ENCODE results near the gene TXNRD2. TPM values are rescaled to one million over a fixed set of nuclear protein-coding genes. Genes with fewer than 3 reads are reported as not detected.

The TXNRD2 gene
- total RNA-seq, 1 experiment from 2014 or later: 95.8 TPM

DNA sequence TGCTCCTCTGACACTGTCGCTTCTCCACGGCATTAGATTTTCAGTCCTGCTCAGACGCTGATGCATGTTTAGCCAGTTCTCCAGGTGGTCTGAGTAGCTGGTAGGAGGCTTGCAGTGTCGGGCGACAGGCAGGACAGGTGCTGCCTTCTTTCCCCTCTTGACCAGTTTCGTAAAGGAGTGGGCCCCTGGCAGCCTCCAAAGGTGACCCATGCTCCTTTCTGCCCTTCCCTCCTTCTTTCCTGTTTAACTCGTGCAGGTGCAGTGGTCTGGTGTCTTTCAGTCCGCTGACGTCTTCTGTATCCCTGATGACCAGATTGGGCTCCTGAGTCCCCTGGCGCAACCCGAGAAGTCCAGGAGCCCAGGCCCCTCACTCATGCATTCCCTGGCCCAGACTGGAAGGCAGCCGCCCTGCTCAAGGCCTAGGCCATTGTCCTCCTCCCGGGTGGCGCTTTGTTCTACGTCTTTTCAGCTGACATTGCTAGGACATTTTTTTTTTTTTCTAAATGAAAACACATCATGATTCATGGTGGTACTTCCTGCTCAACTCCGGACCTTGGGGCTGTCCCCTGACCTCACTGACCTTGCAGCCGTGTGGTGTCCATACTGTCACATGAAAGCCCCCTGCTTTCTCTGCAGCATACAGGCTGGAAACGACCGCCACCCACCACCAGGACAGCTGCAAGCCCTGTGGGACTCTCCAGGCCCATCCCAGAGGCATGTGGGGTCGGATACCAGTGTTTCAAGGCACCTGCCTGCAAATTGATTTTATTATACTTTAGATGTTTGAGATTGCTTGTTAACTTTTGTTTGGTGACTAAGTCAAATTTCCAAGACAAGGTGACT is 25.5 kb upstream of the TXNRD2 start:
- no peak for DNase-seq (ENCODE audit: low spot score)

- DNase-seq (ENCODE audit: low spot score): peak; percentile 44
These were observed 24.4 kb upstream of the TXNRD2 start for GRCh38 chr22:19965771-19966709.

- no peak for DNase-seq (ENCODE audit: low spot score)
These were observed 23.2 kb upstream of the TXNRD2 start for GRCh38 chr22:19964701-19965386.

GRCh38 chr22:19963863-19964642 is 22.4 kb upstream of the TXNRD2 start:
- no peak for DNase-seq (ENCODE audit: low spot score)

- DNase-seq (ENCODE audit: low spot score): peak; percentile 100
These were observed 21.5 kb upstream of the TXNRD2 start for GRCh38 chr22:19962909-19963806.

DNA sequence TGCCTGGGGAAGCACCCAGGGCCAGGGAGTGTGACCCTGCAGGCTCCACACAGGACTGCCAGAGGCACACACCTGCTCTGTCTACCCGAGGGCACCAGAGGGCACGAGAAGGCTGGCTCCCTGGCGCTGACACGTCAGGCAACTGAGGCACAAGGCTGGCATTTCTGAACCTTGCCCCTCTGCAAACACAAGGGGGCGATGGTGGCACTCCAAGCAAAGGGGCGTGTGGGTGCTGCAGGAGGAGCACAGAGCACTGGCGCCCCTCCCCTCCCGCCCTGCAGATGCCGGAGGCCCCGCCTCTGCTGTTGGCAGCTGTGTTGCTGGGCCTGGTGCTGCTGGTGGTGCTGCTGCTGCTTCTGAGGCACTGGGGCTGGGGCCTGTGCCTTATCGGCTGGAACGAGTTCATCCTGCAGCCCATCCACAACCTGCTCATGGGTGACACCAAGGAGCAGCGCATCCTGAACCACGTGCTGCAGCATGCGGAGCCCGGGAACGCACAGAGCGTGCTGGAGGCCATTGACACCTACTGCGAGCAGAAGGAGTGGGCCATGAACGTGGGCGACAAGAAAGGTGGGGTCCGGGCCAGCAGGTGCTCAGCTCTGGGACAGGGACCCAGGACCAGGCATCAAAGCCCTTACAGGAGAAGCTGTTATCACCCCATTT is 20.8 kb upstream of the TXNRD2 start:
- peak; percentile 99 for DNase-seq (ENCODE audit: low spot score)

DNA sequence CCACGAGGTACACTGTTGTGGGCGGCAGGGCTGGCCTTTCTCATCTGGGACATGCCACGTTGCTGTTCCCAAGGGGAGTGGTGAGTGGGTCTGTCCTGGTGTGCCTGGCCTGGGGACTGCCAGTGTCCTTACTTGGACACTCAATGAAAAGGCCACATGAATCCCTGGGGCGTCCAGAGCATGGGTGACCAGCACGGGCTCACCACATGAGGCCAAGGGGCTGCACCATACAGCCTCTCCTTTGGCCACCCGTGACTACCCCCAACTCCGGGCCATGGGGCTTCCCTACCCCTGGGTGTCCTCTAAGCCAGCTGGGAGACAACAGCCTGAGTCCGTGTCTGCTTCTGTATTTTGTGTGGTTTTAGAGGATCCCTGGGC is 20.2 kb upstream of the TXNRD2 start:
- no peak for DNase-seq (ENCODE audit: low spot score)

GRCh38 chr22:19961201-19961580 is 19.6 kb upstream of the TXNRD2 start:
- DNase-seq (ENCODE audit: low spot score): peak; percentile 20

DNA sequence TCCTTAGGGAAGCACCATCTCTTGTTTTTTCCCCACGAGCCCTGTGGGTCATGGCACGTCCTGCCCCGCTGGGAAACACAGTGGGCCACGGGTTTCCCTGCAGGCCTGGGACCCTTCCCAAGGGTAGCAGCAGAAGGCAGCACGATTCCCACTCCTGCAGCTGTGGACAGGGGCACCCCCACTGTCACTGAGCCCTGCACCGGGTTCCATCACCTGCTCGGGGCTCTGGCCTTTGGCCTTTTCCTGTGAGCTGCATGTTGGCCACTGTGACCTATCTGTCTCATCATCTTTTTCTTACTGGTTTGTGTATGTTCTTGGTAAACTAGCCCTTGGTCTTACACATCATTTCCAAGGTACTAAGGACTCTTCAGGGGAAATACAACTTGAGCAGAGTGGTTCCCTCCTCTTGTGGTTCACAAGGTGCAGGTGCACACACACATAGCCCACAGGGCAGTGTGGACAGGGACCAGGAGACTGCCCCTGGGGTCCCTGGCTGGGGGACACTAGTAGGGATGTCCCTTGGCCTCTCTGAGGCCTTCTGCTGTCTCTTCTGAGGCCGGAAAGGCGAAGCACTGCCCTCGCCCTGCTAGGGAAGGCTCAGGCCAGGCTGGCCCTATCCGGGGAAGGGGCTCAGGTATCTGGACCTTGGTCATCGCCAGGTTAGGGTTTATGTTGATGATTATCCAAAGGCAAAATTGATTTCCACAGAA is 19.0 kb upstream of the TXNRD2 start:
- DNase-seq (ENCODE audit: low spot score): no peak

DNA sequence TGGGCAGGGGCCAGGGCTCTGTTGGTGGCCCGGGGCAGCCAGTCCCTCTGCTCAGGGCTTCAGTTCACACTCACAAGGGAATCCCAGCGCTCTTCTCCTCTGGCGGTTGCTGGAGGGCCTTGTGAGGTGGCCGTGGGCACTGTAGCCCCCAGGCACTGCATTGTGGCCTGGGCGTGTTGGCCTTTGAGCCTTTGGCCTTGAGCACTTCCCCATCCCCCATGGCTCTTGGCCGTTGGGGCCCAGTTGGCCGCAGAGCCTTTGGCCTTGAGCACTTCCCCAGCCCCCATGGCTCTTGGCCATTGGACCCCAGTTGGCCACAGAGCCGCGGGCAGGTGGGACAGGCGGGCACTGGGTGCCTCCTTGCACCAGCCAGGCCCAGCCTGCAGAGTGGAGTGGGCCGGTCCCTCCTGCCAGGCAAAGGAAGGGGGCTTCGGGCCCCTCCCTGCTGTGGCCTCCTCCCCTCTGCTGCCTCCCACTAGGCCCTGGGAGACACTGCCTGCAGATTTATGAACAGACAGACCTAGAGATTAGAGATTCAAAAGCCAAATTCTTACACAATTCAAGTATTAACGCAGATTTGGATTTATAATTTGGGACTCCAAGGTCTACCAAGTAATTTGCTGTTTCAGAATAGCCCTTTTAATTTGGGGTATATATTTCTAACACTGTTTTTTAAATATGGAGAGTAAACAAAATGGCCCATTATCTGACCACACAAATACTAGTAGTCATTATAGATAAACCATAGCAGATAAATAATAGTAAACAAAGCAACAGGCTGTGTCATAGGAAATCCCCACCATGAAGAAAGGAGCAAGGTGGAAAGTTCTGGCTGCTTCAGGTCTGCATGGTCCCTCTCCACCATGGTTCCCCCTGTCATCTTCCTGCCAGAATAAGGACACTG is 18.2 kb upstream of the TXNRD2 start:
- DNase-seq (ENCODE audit: low spot score): peak; percentile 15

GRCh38 chr22:19959043-19959586 is 17.5 kb upstream of the TXNRD2 start:
- peak; percentile 87 for DNase-seq (ENCODE audit: low spot score)

DNA sequence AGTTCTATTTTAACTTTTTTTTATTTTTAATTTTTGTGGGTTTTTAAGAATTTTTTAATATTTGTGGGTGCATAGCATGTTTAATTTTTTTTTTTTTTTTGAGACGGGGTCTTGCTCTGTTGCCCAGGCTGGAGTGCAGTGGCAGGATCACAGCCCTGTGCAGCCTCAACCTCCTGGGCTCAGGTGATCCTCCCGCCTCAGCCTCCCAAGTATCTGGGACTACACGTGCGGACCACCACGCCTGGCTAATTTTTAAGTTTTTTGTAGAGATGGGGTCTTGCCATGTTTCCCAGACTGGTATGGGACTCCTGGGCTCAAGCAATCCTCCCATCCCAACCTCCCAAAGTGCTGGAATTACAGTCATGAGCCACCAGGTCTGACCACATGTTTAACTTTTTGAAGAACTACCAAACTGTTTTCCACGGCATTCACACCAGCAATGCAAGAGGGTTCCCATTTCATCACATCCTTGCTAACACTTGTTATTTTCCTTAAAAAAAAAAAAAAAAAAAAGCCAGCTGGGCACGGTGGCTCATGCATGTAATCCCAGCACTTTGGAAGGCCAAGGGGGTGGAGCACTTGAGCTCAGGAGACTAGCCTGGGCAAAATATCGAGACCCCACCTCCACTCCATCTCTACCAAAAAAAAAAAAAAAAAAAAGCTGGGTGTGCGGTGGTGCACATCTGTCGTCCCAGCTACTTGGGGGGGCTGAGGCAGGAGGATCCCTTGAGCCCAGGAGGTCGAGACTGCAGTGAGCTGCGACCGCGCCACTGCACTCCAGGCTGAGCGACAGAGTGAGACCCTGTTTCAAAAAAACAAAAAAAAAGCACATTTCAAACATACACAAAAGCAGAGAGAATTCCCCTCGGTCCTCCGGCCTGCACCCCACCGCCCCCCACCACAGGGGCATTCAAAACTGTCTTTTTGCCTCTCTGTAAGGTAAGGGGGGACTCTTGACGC is 16.7 kb upstream of the TXNRD2 start:
- no peak for DNase-seq (ENCODE audit: low spot score)

DNA sequence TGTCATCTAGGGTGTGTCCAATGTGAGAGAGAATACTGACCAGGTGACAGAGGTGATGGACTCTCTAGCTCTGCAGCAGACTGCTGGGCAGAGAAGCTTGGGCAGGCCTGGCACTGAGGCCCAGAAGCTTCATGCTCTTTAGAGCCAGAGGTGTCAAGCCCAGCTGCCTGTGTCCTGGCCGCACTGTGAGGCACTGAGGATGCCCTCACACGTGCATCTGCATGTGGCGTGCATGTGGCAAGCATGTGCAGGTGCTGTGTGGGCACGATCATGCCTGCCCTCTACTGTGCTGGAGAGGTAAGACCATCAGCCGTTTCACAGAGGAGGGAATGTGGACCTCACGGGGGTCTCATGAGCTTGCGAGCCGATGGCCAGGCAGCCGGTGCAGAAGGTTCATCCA is 15.8 kb upstream of the TXNRD2 start:
- no peak for DNase-seq (ENCODE audit: low spot score)

GRCh38 chr22:19955241-19956128 is 13.9 kb upstream of the TXNRD2 start:
- DNase-seq (ENCODE audit: low spot score): no peak

DNA sequence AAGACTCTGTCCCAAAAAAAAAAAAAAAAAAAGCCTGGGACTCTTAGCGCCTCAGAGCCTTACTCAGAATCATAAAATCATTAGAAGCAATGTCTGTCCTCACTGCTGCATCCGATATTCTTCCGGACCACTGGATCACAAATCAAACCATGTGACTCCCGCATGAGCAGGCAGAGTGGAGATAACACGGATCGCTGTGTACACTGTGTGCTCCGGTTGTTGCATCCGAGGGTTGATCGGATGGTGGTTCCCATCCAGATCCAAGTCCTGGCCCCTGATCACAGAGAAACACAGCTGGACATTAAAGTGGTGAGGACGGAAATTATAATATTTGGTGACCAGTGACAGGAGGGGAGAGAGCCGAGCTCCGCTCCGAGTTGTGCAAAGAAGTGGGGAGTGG is 9.7 kb upstream of the TXNRD2 start:
- no peak for DNase-seq (ENCODE audit: low spot score)
